MM.1S (cell line): Measurements from ENCODE around the gene TMEM132D.

ENCODE experiments used
- CTCF ChIP-seq: fragments of 300-600 bp; sonication (generic); IDR thresholded peaks from 2 replicates; pipeline ENCODE4 v1.5.1; 2016; ENCODE audit warnings: antibody characterized with exemption, low read length, mixed read lengths
- EZH2 ChIP-seq: fragments of 300-600 bp; sonication (generic); optimal IDR thresholded peaks from 2 replicates; pipeline ENCODE3; 2017; ENCODE audit warnings: low read depth, mild to moderate bottlenecking, antibody characterized with exemption, low read length, mixed read lengths

- TF ChIP-seq EZH2 (no peak), CTCF (no peak)
Observed at GRCh38 chr12:129084875-129085826, 818.7 kb downstream of the TMEM132D start.
